Activated CD4-positive, alpha-beta T cell treated with anti-CD3 and anti-CD28 coated beads for 36 hours (primary cell): ENCODE data around the gene SLC35B1. TPM values are rescaled to one million over a fixed set of nuclear protein-coding genes. Genes with fewer than 3 reads are reported as not detected.

ENCODE experiments used
- ATAC-seq: fragments of 200-7000 bp; cut with Tn5 transposase; one replicate; pipeline ENCODE4 v1.10.0; 2021; ENCODE audit warnings: mild to moderate bottlenecking, moderate library complexity
- CTCF ChIA-PET: fragments of 350-600 bp; sonication (Branson Sonifier 250); formaldehyde crosslinking; loops from one replicate; lab custom pipeline; 2021; ENCODE audit warnings: antibody characterized with exemption; lab: Charles Lee
- POLR2A ChIA-PET: fragments of 350-600 bp; sonication (Branson Sonifier 250); formaldehyde crosslinking; loops from one replicate; lab custom pipeline; 2021; ENCODE audit warnings: antibody characterized with exemption, inconsistent platforms; lab: Charles Lee
- DNase-seq: peaks from one replicate; pipeline ENCODE4 v3.0.0-alpha.2; 2020
- H3K27ac Mint-ChIP-seq: one replicate; pipeline ENCODE4 v1.8.0; 2021; ENCODE audit warnings: mixed read lengths
- H3K27me3 Mint-ChIP-seq: one replicate; pipeline ENCODE4 v1.8.0; 2021; ENCODE audit warnings: mixed read lengths
- H3K36me3 Mint-ChIP-seq: one replicate; pipeline ENCODE4 v1.8.0; 2021; ENCODE audit warnings: low read depth, mixed read lengths
- H3K4me1 Mint-ChIP-seq: one replicate; pipeline ENCODE4 v1.8.0; 2021; ENCODE audit warnings: mixed read lengths
- H3K4me3 Mint-ChIP-seq: one replicate; pipeline ENCODE4 v1.8.0; 2021; ENCODE audit warnings: mild to moderate bottlenecking, moderate library complexity, mixed read lengths
- H3K9me3 Mint-ChIP-seq: one replicate; pipeline ENCODE4 v1.8.0; 2021; ENCODE audit warnings: low read depth, mixed read lengths
- intact Hi-C, 2 experiments: fragments of 100-400 bp; cut with DNase I in 1 of 2; cut with micrococcal nuclease in 1 of 2; formaldehyde crosslinking; loops; one replicate each; pipeline versions ENCODE4 v1.14.2 to v1.15.1; 2022 to 2024; cut with DNase I, micrococcal nuclease
- total RNA-seq, 2 experiments: library from RNA; stranded (reverse); gene quantifications; one replicate each; pipeline ENCODE4 v1.2.3, GENCODE V29; 2021

The SLC35B1 gene
- total RNA-seq, 2 experiments from 2014 or later: 43.9 to 59.4 TPM

GRCh38 chr17:49700960-49701359 is 6.8 kb downstream of the SLC35B1 start:
- no peak overlapping the region for H3K27ac Mint-ChIP-seq
- H3K9me3 Mint-ChIP-seq: no peaks in the 10 kb centered on the region
- H3K27me3 Mint-ChIP-seq: no peaks in the 10 kb centered on the region
- H3K36me3 Mint-ChIP-seq: peaks cover 23% of the 10 kb centered on the region
- DNase-seq: no peak
- intact Hi-C loops: loop anchor here in 1 of 2 experiments (10.0 kb wide), 1 partner anchor 294 kb away; the partner anchor contains the start of gene DLX3
- CTCF ChIA-PET: interaction anchor here (0.6 to 24.0 kb wide), 5 partner anchors 21 to 256 kb away, joined by 3 to 458 read pairs (median 4); partner anchors contain the start of gene NXPH3
- H3K4me3 Mint-ChIP-seq: no peak overlapping the region
- H3K4me1 Mint-ChIP-seq: peaks cover 27% of the 10 kb centered on the region
- POLR2A ChIA-PET: no interaction called here
- ATAC-seq: no peak

- no peak overlapping the region for H3K4me3 Mint-ChIP-seq
- CTCF ChIA-PET: interaction anchor here (0.5 to 24.0 kb wide), 7 partner anchors 9 to 297 kb away, joined by 3 to 458 read pairs (median 3); partner anchors contain the start of genes NXPH3 and SLC35B1
- no peaks in the 10 kb centered on the region for H3K9me3 Mint-ChIP-seq
- POLR2A ChIA-PET: interaction anchor here (0.6 kb wide), 1 partner anchor 114 kb away, joined by 5 read pairs; no protein-coding TSS in a partner anchor
- no peaks in the 10 kb centered on the region for H3K27me3 Mint-ChIP-seq
- ATAC-seq (no peak), DNase-seq (no peak)
- H3K27ac Mint-ChIP-seq: peak overlapping the region; percentile 45
- H3K4me1 Mint-ChIP-seq: peaks cover 27% of the 10 kb centered on the region
- intact Hi-C loops: loop anchor here in 1 of 2 experiments (10.0 kb wide), 1 partner anchor 295 kb away; the partner anchor contains the start of gene DLX3
- peaks cover 17% of the 10 kb centered on the region for H3K36me3 Mint-ChIP-seq
Measured at GRCh38 chr17:49699966-49700575, 7.7 kb downstream of the SLC35B1 start.

- Mint-ChIP-seq H3K36me3 (peaks cover 16% of the 10 kb centered on the region), H3K9me3 (no peaks in the 10 kb centered on the region), H3K27me3 (no peaks in the 10 kb centered on the region), H3K27ac (no peak overlapping the region), H3K4me3 (no peak overlapping the region), H3K4me1 (peaks cover 21% of the 10 kb centered on the region)
- POLR2A ChIA-PET: interaction anchor here (1.7 kb wide), 1 partner anchor 10 kb away, joined by 7 read pairs; the partner anchor contains the start of gene SLC35B1
- intact Hi-C loops: no loop called here
- no peak for DNase-seq
- CTCF ChIA-PET: interaction anchor here (0.6 to 24.0 kb wide), 8 partner anchors 11 to 383 kb away, joined by 3 to 458 read pairs (median 5); partner anchors contain the start of genes NXPH3 and SLC35B1
- no peak for ATAC-seq
Measured at GRCh38 chr17:49698005-49698404, 9.8 kb downstream of the SLC35B1 start.

GRCh38 chr17:49696233-49696761 is 11.5 kb downstream of the SLC35B1 start:
- DNase-seq (peak; percentile 88), ATAC-seq (peak; percentile 95)
- Mint-ChIP-seq H3K27me3 (no peaks in the 10 kb centered on the region), H3K27ac (peak overlapping the region; percentile 90), H3K36me3 (peaks cover 14% of the 10 kb centered on the region), H3K4me1 (peaks cover 27% of the 10 kb centered on the region), H3K9me3 (no peaks in the 10 kb centered on the region), H3K4me3 (peak overlapping the region; percentile 29)
- CTCF ChIA-PET: interaction anchor here (0.5 to 24.0 kb wide), 48 partner anchors 9 to 301 kb away, joined by 3 to 458 read pairs (median 4); partner anchors contain the start of genes FAM117A, NXPH3 and SLC35B1
- intact Hi-C loops: loop anchor here (1.0 kb wide), 4 partner anchors 12 to 155 kb away; partner anchors contain the start of genes KAT7 (in 2 of the 2) and SPOP (in 1 of the 2)
- POLR2A ChIA-PET: interaction anchor here (0.6 to 1.7 kb wide), 11 partner anchors 9 to 354 kb away, joined by 3 to 8 read pairs (median 5); partner anchors contain the start of genes FAM117A, KAT7 and SLC35B1

- POLR2A ChIA-PET: interaction anchor here (0.6 to 1.3 kb wide), 10 partner anchors 10 to 353 kb away, joined by 3 to 8 read pairs (median 4); partner anchors contain the start of genes FAM117A and KAT7
Measured at GRCh38 chr17:49695698-49696232, 12.0 kb downstream of the SLC35B1 start.

GRCh38 chr17:49694847-49695697 is 12.7 kb downstream of the SLC35B1 start:
- Mint-ChIP-seq H3K27ac (peak overlapping the region; percentile 90), H3K27me3 (no peaks in the 10 kb centered on the region), H3K4me3 (no peak overlapping the region), H3K4me1 (peaks cover 36% of the 10 kb centered on the region), H3K9me3 (no peaks in the 10 kb centered on the region), H3K36me3 (peaks cover 8% of the 10 kb centered on the region)
- ChIA-PET POLR2A (interaction anchor here (1.3 kb wide), 1 partner anchor 20 kb away, joined by 5 read pairs; no protein-coding TSS in a partner anchor), CTCF (interaction anchor here (0.6 to 24.0 kb wide), 32 partner anchors 9 to 500 kb away, joined by 3 to 458 read pairs (median 5); partner anchors contain the start of genes FAM117A, NXPH3 and SLC35B1)
- intact Hi-C loops: loop anchor here (1.0 kb wide), 2 partner anchors 120 to 125 kb away; partner anchors contain the start of gene NXPH3 (in 1 of the 2)
- DNase-seq (peak; percentile 85), ATAC-seq (peak; percentile 40)

More at GRCh38 chr17:49695698-49696232, 12.0 kb downstream of the SLC35B1 start:
- Mint-ChIP-seq H3K4me3 (peak overlapping the region; percentile 7), H3K36me3 (peaks cover 10% of the 10 kb centered on the region), H3K27ac (peak overlapping the region; percentile 90), H3K27me3 (no peaks in the 10 kb centered on the region), H3K4me1 (peaks cover 31% of the 10 kb centered on the region), H3K9me3 (no peaks in the 10 kb centered on the region)
- CTCF ChIA-PET: interaction anchor here (0.5 to 24.0 kb wide), 48 partner anchors 10 to 501 kb away, joined by 3 to 458 read pairs (median 4); partner anchors contain the start of genes FAM117A, NXPH3 and SLC35B1
- DNase-seq (no peak), ATAC-seq (peak; percentile 34)
- intact Hi-C loops: loop anchor here (1.0 kb wide), 6 partner anchors 13 to 156 kb away; partner anchors contain the start of genes KAT7 (in 2 of the 2), NXPH3 (in 1 of the 2) and SPOP (in 1 of the 2)

GRCh38 chr17:49692751-49693150 is 15.0 kb downstream of the SLC35B1 start:
- DNase-seq: no peak
- peaks cover 5% of the 10 kb centered on the region for H3K36me3 Mint-ChIP-seq
- H3K9me3 Mint-ChIP-seq: peaks cover 3% of the 10 kb centered on the region
- H3K4me1 Mint-ChIP-seq: peaks cover 51% of the 10 kb centered on the region
- ChIA-PET POLR2A (no interaction called here), CTCF (interaction anchor here (0.7 to 24.0 kb wide), 2 partner anchors 91 to 122 kb away, joined by 3 to 458 read pairs; partner anchors contain the start of gene NXPH3)
- no peak for ATAC-seq
- intact Hi-C loops: no loop called here
- no peaks in the 10 kb centered on the region for H3K27me3 Mint-ChIP-seq
- H3K4me3 Mint-ChIP-seq: no peak overlapping the region
- no peak overlapping the region for H3K27ac Mint-ChIP-seq

GRCh38 chr17:49691677-49692191 is 16.0 kb downstream of the SLC35B1 start:
- Mint-ChIP-seq H3K27me3 (no peaks in the 10 kb centered on the region), H3K4me1 (peaks cover 58% of the 10 kb centered on the region), H3K4me3 (no peak overlapping the region), H3K36me3 (peaks cover 5% of the 10 kb centered on the region), H3K27ac (no peak overlapping the region), H3K9me3 (peaks cover 7% of the 10 kb centered on the region)
- ATAC-seq (no peak), DNase-seq (no peak)
- ChIA-PET CTCF (interaction anchor here (1.2 to 24.0 kb wide), 2 partner anchors 101 to 121 kb away, joined by 4 to 458 read pairs; partner anchors contain the start of gene NXPH3), POLR2A (interaction anchor here (0.6 kb wide), 1 partner anchor 38 kb away, joined by 5 read pairs; no protein-coding TSS in a partner anchor)
- intact Hi-C loops: no loop called here

- H3K9me3 Mint-ChIP-seq: peaks cover 7% of the 10 kb centered on the region
- POLR2A ChIA-PET: interaction anchor here (0.6 kb wide), 1 partner anchor 38 kb away, joined by 5 read pairs; no protein-coding TSS in a partner anchor
- no peak overlapping the region for H3K27ac Mint-ChIP-seq
- DNase-seq: no peak
- CTCF ChIA-PET: interaction anchor here (0.7 to 24.0 kb wide), 5 partner anchors 16 to 133 kb away, joined by 3 to 458 read pairs (median 4); partner anchors contain the start of genes NXPH3 and SLC35B1
- intact Hi-C loops: no loop called here
- no peak overlapping the region for H3K4me3 Mint-ChIP-seq
- ATAC-seq: no peak
- H3K27me3 Mint-ChIP-seq: no peaks in the 10 kb centered on the region
- H3K4me1 Mint-ChIP-seq: peaks cover 54% of the 10 kb centered on the region
- peaks cover 5% of the 10 kb centered on the region for H3K36me3 Mint-ChIP-seq
Measured at GRCh38 chr17:49691086-49691676, 16.6 kb downstream of the SLC35B1 start.
